Endodermal cell (in vitro differentiated cells): ENCODE results near the gene NFATC1. TPM values are rescaled to one million over a fixed set of nuclear protein-coding genes. Genes with fewer than 3 reads are reported as not detected.
A peak's percentile ranks its signal among the peaks of the same experiment; 100 is the strongest.

Source experiments
- DNase-seq: peaks from one replicate; pipeline ENCODE4 v3.0.0-alpha.2; 2017
- H3K27ac ChIP-seq: 2 replicates; pipeline ENCODE4 v1.5.1; 2013; ENCODE audit warnings: mild to moderate bottlenecking, low read depth, low read length, moderate library complexity
- H3K27me3 ChIP-seq: 2 replicates; pipeline ENCODE4 v1.6.1; 2013; ENCODE audit warnings: mild to moderate bottlenecking, low read length, moderate library complexity; ENCODE audit not compliant: insufficient read depth, control insufficient read depth, poor library complexity, severe bottlenecking
- H3K36me3 ChIP-seq: 2 replicates; pipeline ENCODE4 v1.7.0; 2013; ENCODE audit warnings: mild to moderate bottlenecking, low read length, moderate library complexity; ENCODE audit not compliant: control insufficient read depth, insufficient read depth
- H3K4me1 ChIP-seq: one replicate; pipeline ENCODE4 v1.7.0; 2013; ENCODE audit warnings: low read length; ENCODE audit not compliant: control insufficient read depth, insufficient read depth
- H3K4me3 ChIP-seq: 2 replicates; pipeline ENCODE4 v1.5.1; 2013; ENCODE audit warnings: mild to moderate bottlenecking, low read length, moderate library complexity
- H3K9ac ChIP-seq: 2 replicates; pipeline ENCODE4 v1.6.1; 2013; ENCODE audit warnings: mild to moderate bottlenecking, low read length, moderate library complexity; ENCODE audit not compliant: poor library complexity, severe bottlenecking; ENCODE audit errors: extremely low read depth
- H3K9me3 ChIP-seq: 2 replicates; pipeline ENCODE4 v1.6.1; 2013; ENCODE audit warnings: mild to moderate bottlenecking, low read length, moderate library complexity; ENCODE audit not compliant: control insufficient read depth
- H3K27ac Mint-ChIP-seq: 2 replicates; pipeline ENCODE4 v1.8.0; 2020; ENCODE audit warnings: mixed read lengths
- H3K27me3 Mint-ChIP-seq: 2 replicates; pipeline ENCODE4 v1.8.0; 2021; ENCODE audit warnings: mild to moderate bottlenecking, mixed read lengths; ENCODE audit not compliant: insufficient read depth
- H3K36me3 Mint-ChIP-seq: 2 replicates; pipeline ENCODE4 v1.8.0; 2020; ENCODE audit warnings: low read depth, mixed read lengths
- H3K4me1 Mint-ChIP-seq: 2 replicates; pipeline ENCODE4 v1.8.0; 2020; ENCODE audit warnings: mixed read lengths
- H3K4me3 Mint-ChIP-seq: 2 replicates; pipeline ENCODE4 v1.8.0; 2020; ENCODE audit warnings: mild to moderate bottlenecking, moderate library complexity, mixed read lengths
- H3K9me3 Mint-ChIP-seq: 2 replicates; pipeline ENCODE4 v1.8.0; 2020; ENCODE audit warnings: mild to moderate bottlenecking, mixed read lengths
- WGBS, 2 experiments: methylation state at CpG; one replicate each; pipeline versions ENCODE4 v1.1.5 to v1.1.7; 2013; ENCODE audit warnings: missing lambda C conversion rate in 2 of 2, mixed read lengths in 1 of 2; ENCODE audit not compliant: insufficient coverage in 1 of 2, insufficient read length in 1 of 2; 5-methylcytosine and 5-hydroxymethylcytosine counted together
- total RNA-seq, 2 donors: library from RNA; stranded (reverse); fragmentation: NEBNext Ultra II Directional in 1 of 2; extraction: Animal tissue kit (Norgen Biotek cat#: 25700) in 1 of 2; gene quantifications; 2 replicates in 1 of 2; 3 replicates in 1 of 2; pipeline ENCODE4 v1.2.1, GENCODE V29; 2021
- TF ChIP-seq, protein P1 (sequence below): fragments of 200-600 bp; sonication (generic); conservative IDR thresholded peaks from 2 replicates; pipeline ENCODE4 v1.5.0; 2021; ENCODE audit warnings: antibody characterized with exemption, mild to moderate bottlenecking

NFATC1 gene
- total RNA-seq, 2 donors from 2014 or later: 23.4 to 32.5 TPM

DNA sequence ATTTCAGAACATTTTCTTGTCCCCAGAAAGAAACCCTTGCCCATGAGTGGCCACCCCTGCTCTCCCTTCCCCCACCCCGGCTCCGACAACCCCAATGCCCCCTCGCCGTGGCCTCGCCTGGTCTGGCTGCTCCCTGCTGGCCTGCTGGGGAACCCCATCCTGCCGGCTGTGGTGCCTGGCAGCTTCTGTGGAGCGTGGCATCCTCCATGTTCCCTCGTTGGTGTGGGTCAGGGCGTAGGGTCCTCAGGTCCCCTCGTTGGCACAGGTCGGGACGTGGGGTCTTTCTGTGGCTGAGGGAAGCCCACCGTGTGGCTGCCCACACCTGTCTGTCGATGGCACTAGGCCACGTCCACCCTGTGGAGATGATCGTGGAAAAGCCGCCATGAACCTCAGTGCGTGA, 61.9 kb downstream of the NFATC1 start:
- Mint-ChIP-seq H3K4me3 (no peak overlapping the region), H3K27me3 (no peaks in the 10 kb centered on the region), H3K27ac (no peak overlapping the region), H3K9me3 (no peaks in the 10 kb centered on the region), H3K4me1 (peaks cover 4% of the 10 kb centered on the region), H3K36me3 (peaks cover 39% of the 10 kb centered on the region)
- no peak overlapping the region for H3K9ac ChIP-seq
- peaks cover 21% of the 10 kb centered on the region for H3K36me3 ChIP-seq
- no peak overlapping the region for H3K4me3 ChIP-seq
- no peak for DNase-seq
- no peaks in the 10 kb centered on the region for H3K4me1 ChIP-seq
- no peaks in the 10 kb centered on the region for H3K27me3 ChIP-seq
- TF ChIP-seq, protein P1, sequence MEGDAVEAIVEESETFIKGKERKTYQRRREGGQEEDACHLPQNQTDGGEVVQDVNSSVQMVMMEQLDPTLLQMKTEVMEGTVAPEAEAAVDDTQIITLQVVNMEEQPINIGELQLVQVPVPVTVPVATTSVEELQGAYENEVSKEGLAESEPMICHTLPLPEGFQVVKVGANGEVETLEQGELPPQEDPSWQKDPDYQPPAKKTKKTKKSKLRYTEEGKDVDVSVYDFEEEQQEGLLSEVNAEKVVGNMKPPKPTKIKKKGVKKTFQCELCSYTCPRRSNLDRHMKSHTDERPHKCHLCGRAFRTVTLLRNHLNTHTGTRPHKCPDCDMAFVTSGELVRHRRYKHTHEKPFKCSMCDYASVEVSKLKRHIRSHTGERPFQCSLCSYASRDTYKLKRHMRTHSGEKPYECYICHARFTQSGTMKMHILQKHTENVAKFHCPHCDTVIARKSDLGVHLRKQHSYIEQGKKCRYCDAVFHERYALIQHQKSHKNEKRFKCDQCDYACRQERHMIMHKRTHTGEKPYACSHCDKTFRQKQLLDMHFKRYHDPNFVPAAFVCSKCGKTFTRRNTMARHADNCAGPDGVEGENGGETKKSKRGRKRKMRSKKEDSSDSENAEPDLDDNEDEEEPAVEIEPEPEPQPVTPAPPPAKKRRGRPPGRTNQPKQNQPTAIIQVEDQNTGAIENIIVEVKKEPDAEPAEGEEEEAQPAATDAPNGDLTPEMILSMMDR: no peak
- H3K9me3 ChIP-seq: no peaks in the 10 kb centered on the region
- WGBS, 2 experiments: 94 to 95% methylated on average over 9 to 18 of the region's 18 CpGs
- peak overlapping the region; percentile 78 for H3K27ac ChIP-seq

DNA sequence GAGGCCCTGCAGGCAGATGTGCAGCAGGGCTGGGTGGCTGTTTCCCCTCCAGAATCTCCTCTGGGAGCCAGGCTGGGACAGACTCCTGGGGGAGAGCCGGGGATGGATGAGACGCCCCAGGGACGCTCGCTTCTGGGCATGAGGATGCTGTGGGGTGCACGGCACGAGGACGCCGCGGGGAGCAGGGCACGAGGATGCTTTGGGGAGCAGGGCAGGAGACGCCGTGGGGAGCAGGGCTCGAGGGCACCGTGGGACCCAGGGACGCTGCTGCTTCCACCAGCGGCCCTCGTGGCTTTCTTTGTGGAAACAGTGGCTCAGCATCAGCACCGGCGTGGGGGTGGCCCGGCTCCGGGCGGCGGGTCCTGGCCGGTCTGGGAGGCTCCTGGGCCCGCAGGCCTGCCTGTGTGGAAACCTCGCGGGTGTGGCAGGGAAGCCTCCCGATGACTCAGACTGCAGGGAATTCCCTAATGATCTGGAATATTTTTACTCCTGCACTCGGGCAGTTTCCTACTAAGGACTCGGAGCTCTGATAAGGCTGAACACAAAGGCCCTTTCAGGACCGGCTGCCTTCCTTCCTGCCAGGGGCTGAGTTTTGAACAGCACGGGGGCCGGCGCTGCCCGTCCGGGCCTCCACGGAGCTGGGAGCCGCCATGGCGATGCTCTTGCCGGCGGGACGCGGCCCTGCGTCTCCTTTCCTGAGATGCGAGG, 62.6 kb downstream of the NFATC1 start:
- Histone ChIP-seq H3K36me3 (peaks cover 19% of the 10 kb centered on the region), H3K4me1 (no peaks in the 10 kb centered on the region), H3K9me3 (no peaks in the 10 kb centered on the region), H3K27me3 (no peaks in the 10 kb centered on the region), H3K4me3 (no peak overlapping the region), H3K9ac (no peak overlapping the region), H3K27ac (peak overlapping the region; percentile 78)
- Mint-ChIP-seq H3K4me3 (no peak overlapping the region), H3K4me1 (peaks cover 4% of the 10 kb centered on the region), H3K27me3 (no peaks in the 10 kb centered on the region), H3K27ac (no peak overlapping the region), H3K9me3 (no peaks in the 10 kb centered on the region), H3K36me3 (peaks cover 38% of the 10 kb centered on the region)
- TF ChIP-seq, protein P1: no peak
- 87 to 94% methylated on average over 36 to 45 of the region's 45 CpGs for WGBS, 2 experiments
- DNase-seq: no peak

DNA sequence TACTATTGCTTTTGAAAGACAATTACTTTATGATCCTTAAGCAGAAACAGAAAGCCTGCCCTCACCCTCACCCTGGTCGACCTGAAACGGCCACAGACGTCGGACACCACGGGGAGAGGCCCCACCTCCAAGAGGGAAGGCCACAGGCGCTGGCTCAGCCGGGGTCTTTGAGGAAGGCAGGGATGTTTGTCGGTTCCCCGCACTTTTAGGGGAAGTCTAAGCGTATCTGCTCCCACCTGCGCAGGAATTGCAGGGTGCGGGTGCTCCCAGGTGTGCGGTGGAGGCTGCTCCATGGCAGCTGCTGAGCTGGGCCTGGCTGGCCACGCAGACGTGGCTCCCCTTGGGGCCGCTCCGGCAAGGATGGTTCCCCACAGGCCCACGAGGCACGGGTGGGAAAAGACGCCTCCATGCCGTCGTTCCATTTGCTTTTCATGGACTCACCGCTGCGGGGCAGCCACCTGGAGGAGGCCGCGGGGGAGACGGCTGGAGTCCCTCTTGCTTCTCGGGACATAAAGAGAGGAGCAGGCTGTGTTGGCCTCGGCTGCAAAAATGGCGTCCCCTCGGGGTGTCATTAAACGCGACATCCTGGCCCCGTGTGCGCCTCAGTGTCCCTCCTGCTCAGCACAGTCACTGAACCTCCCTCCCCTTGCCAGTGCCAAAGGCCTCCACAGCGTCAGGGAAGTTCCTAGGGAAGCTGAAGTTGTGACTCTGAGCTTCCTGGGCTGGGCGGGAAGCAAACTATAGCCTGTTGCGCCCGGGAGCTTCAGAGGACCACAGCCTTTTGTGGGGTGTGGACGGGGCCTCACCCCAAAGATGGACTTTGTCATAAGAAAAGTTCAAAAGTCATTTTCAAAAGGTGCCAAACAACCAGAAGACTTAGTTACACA, 63.4 kb downstream of the NFATC1 start:
- Mint-ChIP-seq H3K4me3 (no peak overlapping the region), H3K4me1 (peaks cover 4% of the 10 kb centered on the region), H3K27me3 (no peaks in the 10 kb centered on the region), H3K27ac (peak overlapping the region; percentile 45), H3K9me3 (no peaks in the 10 kb centered on the region), H3K36me3 (peaks cover 39% of the 10 kb centered on the region)
- Histone ChIP-seq H3K9me3 (no peaks in the 10 kb centered on the region), H3K4me3 (no peak overlapping the region), H3K27me3 (no peaks in the 10 kb centered on the region), H3K27ac (peak overlapping the region; percentile 78), H3K9ac (no peak overlapping the region), H3K36me3 (peaks cover 11% of the 10 kb centered on the region), H3K4me1 (no peaks in the 10 kb centered on the region)
- TF ChIP-seq, protein P1: no peak
- DNase-seq: no peak
- WGBS, 2 experiments: 94 to 95% methylated on average over 34 to 40 of the region's 40 CpGs
